ENCODE results near the gene ID1. TPM values are rescaled to one million over a fixed set of nuclear protein-coding genes. Genes with fewer than 3 reads are reported as not detected.

ID1 gene
- total and polyA plus RNA-seq, 2 of the 13 experiments (the other 11 are each of a cell fraction or from before 2014, with no cell fraction given), result 320 to 419 TPM

DNA sequence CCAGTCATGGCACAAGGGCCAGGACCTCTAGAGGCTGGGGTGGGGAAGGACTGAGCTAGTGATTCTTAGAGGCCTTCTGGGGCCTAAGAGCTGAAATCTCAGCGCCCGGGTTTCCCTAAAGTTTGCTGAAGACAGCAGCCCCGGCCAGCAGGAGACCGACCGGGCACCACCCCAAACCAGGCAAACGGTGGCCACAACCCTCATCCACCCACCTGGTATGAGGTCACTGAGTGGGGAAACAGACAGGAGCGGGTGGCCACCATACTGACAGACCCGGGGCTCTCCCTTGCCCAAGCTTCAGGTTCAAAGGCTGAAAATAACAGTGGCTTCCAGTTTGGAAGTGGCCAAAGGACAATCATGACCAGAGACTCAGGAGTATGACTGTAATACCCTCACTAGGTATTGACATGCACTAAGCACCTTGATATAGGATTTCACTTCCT is 35.0 kb upstream of the ID1 start (continued):
- TF ChIP-seq, protein P1, sequence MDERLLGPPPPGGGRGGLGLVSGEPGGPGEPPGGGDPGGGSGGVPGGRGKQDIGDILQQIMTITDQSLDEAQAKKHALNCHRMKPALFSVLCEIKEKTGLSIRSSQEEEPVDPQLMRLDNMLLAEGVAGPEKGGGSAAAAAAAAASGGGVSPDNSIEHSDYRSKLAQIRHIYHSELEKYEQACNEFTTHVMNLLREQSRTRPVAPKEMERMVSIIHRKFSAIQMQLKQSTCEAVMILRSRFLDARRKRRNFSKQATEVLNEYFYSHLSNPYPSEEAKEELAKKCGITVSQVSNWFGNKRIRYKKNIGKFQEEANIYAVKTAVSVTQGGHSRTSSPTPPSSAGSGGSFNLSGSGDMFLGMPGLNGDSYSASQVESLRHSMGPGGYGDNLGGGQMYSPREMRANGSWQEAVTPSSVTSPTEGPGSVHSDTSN (CRISPR knock-in tag; IDR thresholded peaks at IDR 0.05), result no peak
- TF ChIP-seq NBN (conservative IDR thresholded peaks at IDR 0.05) (no peak), HES4 (CRISPR knock-in tag; IDR thresholded peaks at IDR 0.05; ENCODE audit: borderline replicate concordance) (no peak; the same call in 1 of the 2 replicates), NFYB (CRISPR knock-in tag; IDR thresholded peaks at IDR 0.05) (no peak), PHF21A (CRISPR knock-in tag; IDR thresholded peaks at IDR 0.05) (peak; percentile 16; the same call in 1 of the 2 replicates), JUN (CRISPR knock-in tag; IDR thresholded peaks at IDR 0.05) (no peak), CCDC6 (CRISPR knock-in tag; IDR thresholded peaks at IDR 0.05) (no peak), JARID2 (CRISPR knock-in tag; IDR thresholded peaks at IDR 0.05; ENCODE audit: insufficient replicate concordance) (no peak), MAFF (IDR thresholded peaks at IDR 0.05; ENCODE audit: low read depth, low read length) (no peak), SRSF4 (IDR thresholded peaks at IDR 0.05; ENCODE audit: low read depth, low read length, poor library complexity, severe bottlenecking) (no peak), HNF4A (CRISPR knock-in tag; IDR thresholded peaks at IDR 0.05) (no peak), RARG (CRISPR knock-in tag; IDR thresholded peaks at IDR 0.05; ENCODE audit: low read depth) (no peak), RBAK (CRISPR knock-in tag; IDR thresholded peaks at IDR 0.05) (no peak), PITX1 (CRISPR knock-in tag; IDR thresholded peaks at IDR 0.05) (no peak), ZNF101 (CRISPR knock-in tag; IDR thresholded peaks at IDR 0.05; ENCODE audit: borderline replicate concordance, low read depth) (no peak), FOXK2 (IDR thresholded peaks at IDR 0.05) (no peak), ZNF547 (CRISPR knock-in tag; IDR thresholded peaks at IDR 0.05) (no peak), TARDBP (CRISPR knock-in tag; IDR thresholded peaks at IDR 0.05) (no peak)
- TF ChIP-seq, protein P2, sequence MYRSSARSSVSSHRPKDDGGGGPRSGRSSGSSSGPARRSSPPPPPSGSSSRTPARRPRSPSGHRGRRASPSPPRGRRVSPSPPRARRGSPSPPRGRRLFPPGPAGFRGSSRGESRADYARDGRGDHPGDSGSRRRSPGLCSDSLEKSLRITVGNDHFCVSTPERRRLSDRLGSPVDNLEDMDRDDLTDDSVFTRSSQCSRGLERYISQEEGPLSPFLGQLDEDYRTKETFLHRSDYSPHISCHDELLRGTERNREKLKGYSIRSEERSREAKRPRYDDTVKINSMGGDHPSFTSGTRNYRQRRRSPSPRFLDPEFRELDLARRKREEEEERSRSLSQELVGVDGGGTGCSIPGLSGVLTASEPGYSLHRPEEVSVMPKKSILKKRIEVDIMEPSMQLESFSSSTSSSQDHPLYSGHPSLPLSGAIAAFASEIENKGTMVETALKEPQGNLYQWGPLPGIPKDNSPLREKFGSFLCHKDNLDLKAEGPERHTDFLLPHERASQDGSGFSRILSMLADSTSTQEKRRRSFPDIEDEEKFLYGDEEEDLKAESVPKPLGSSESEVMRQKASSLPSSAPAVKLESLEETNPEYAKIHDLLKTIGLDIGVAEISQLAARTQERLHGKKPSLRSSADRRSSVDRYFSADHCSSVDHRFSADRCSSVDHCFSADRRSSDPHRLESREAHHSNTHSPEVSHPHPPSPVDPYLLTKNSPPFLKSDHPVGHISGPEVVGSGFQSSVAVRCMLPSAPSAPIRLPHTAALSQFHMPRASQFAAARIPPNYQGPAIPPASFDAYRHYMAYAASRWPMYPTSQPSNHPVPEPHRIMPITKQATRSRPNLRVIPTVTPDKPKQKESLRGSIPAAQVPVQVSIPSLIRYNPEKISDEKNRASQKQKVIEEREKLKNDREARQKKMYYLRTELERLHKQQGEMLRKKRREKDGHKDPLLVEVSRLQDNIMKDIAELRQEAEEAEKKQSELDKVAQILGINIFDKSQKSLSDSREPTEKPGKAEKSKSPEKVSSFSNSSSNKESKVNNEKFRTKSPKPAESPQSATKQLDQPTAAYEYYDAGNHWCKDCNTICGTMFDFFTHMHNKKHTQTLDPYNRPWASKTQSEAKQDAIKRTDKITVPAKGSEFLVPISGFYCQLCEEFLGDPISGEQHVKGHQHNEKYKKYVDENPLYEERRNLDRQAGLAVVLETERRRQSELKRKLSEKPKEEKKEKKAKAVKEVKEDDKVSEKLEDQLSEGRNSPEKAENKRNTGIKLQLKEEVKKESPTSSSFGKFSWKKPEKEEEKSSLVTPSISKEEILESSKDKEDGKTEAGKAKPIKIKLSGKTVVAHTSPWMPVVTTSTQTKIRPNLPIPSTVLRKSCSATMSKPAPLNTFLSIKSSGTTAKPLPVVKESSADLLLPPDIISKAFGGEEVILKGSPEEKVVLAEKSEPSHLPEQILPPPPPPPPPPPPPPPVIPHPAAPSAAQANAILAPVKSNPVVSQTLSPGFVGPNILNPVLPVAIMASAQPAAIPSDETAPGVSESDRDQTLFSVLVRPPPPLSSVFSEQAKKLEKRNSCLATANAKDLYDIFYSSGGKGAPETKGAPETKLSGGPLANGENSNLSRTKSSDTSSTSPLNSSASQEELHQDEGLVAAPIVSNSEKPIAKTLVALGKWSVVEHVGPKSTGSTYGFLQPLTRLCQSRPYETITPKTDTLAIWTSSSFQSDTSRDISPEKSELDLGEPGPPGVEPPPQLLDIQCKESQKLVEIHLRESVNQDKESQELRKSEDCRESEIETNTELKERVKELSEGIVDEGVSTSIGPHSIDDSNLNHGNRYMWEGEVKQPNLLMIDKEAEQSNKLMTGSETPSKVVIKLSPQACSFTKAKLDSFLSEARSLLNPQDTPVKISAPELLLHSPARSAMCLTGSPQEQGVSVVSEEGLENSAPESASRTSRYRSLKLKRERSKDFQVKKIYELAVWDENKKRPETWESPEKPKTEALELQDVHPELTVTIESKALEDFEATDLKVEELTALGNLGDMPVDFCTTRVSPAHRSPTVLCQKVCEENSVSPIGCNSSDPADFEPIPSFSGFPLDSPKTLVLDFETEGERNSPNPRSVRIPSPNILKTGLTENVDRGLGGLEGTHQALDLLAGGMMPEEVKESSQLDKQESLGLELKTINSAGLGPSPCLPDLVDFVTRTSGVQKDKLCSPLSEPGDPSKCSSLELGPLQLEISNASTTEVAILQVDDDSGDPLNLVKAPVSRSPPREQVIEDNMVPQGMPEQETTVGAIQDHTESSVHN (CRISPR knock-in tag; IDR thresholded peaks at IDR 0.05), result no peak
- TF ChIP-seq, protein P3, sequence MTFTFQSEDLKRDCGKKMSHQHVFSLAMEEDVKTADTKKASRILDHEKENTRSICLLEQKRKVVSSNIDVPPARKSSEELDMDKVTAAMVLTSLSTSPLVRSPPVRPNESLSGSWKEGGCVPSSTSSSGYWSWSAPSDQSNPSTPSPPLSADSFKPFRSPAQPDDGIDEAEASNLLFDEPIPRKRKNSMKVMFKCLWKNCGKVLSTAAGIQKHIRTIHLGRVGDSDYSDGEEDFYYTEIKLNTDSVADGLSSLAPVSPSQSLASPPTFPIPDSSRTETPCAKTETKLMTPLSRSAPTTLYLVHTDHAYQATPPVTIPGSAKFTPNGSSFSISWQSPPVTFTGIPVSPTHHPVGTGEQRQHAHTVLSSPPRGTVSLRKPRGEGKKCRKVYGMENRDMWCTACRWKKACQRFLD (CRISPR knock-in tag; IDR thresholded peaks at IDR 0.05; ENCODE audit: borderline replicate concordance), result no peak
- TF ChIP-seq, protein P4, sequence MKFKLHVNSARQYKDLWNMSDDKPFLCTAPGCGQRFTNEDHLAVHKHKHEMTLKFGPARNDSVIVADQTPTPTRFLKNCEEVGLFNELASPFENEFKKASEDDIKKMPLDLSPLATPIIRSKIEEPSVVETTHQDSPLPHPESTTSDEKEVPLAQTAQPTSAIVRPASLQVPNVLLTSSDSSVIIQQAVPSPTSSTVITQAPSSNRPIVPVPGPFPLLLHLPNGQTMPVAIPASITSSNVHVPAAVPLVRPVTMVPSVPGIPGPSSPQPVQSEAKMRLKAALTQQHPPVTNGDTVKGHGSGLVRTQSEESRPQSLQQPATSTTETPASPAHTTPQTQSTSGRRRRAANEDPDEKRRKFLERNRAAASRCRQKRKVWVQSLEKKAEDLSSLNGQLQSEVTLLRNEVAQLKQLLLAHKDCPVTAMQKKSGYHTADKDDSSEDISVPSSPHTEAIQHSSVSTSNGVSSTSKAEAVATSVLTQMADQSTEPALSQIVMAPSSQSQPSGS (CRISPR knock-in tag; IDR thresholded peaks at IDR 0.05), result no peak

Data from HepG2 (cell line).